Pancreas (tissue), 10 donors: ENCODE data around the gene MUC5AC. TPM values are rescaled to one million over a fixed set of nuclear protein-coding genes. Genes with fewer than 3 reads are reported as not detected.
A peak's percentile ranks its signal among the peaks of the same experiment; 100 is the strongest.

Source experiments
- ATAC-seq, 4 donors: fragments of 200-7000 bp; cut with Tn5 transposase; one replicate each; pipeline versions ENCODE4 v1.8.0 to v1.9.1; 2020; ENCODE audit warnings: mild to moderate bottlenecking in 4 of 4, moderate library complexity in 4 of 4
- DNase-seq, 6 donors: peaks; one replicate each; pipeline ENCODE4 v3.0.0-alpha.2; 2020
- FAIRE-seq: peaks from 2 replicates; lab custom pipeline; 2012; peaks lifted over from hg19 to GRCh38; lab: Jason Lieb, UNC
- H3K27ac ChIP-seq, 4 donors: fragments of 200-600 bp; sonication (generic); 1 replicate in 3 of 4; 2 replicates in 1 of 4; pipeline versions ENCODE4 v1.5.0 to v1.8.0; 2020
- H3K27me3 ChIP-seq, 4 donors: fragments of 200-600 bp; one replicate each; pipeline ENCODE4 v1.8.0; 2021
- H3K36me3 ChIP-seq, 3 donors: fragments of 200-600 bp; sonication (generic) in 1 of 3; one replicate each; pipeline versions ENCODE4 v1.5.0 to v1.8.0; 2020 to 2021
- H3K4me1 ChIP-seq, 3 donors: fragments of 200-600 bp; one replicate each; pipeline ENCODE4 v1.8.0; 2021
- H3K4me3 ChIP-seq, 4 donors: fragments of 200-600 bp; sonication (generic) in 2 of 4; one replicate each; pipeline versions ENCODE4 v1.5.0 to v1.8.0; 2020 to 2021
- H3K9me3 ChIP-seq, 4 donors: fragments of 200-600 bp; one replicate each; pipeline ENCODE4 v1.8.0; 2021
- CTCF ChIP-seq, 4 donors: fragments of 200-600 bp; sonication (generic) in 3 of 4; IDR thresholded peaks; one replicate each; pipeline versions ENCODE4 v1.5.0 to v1.8.0; 2021; ENCODE audit warnings: antibody characterized with exemption in 4 of 4
- WGBS, 2 donors: extraction: QIAGEN DNeasy Blood & Tissue Kit; methylation state at CpG; one replicate each; pipeline ENCODE4 v1.1.7; 2013; 5-methylcytosine and 5-hydroxymethylcytosine counted together
- intact Hi-C, 3 donors: fragments of 100-400 bp; cut with DNase I; formaldehyde crosslinking; loops; one replicate each; pipeline versions ENCODE4 v1.11.1 to v1.14.2; 2022
- polyA plus RNA-seq, 2 donors: library from polyadenylated mRNA; stranded (reverse); fragments of 200-250 nt; gene quantifications; one replicate each; pipeline ENCODE4 v1.2.3, GENCODE V29; 2013
- total RNA-seq, 6 donors: library from RNA; stranded (reverse); fragmentation: NEBNext Ultra II Directional in 4 of 6; extraction: Animal tissue kit (Norgen Biotek cat#: 25700) in 4 of 6; gene quantifications; one replicate each; pipeline versions ENCODE4 v1.2.1 to v1.2.4, GENCODE V29; 2021 to 2023
- donor health status: healthy with polysubstance abuse.
- donor health status: DM: no; HTN: no; CAD: no; lungs with moderate emphysema.
- donor health status: DM: no; HTN: no; CAD: no.
- donor health status: control.
- donor health status: control.
- donor health status: Bipolar disorder and iron deficiency.
- donor health status: DM: yes; HTN: yes; CAD: no.
- donor health status: DM: no; HTN: no; CAD: no.
- donor health status: DM: no; HTN: no; CAD: no.
- donor health status: DM: yes; HTN: yes; CAD: no.

MUC5AC gene
- total and polyA plus RNA-seq, 8 donors, result 0.02 to 4.2 (median 0.04) TPM; not detected in 5

- H3K27ac ChIP-seq, result no peak overlapping the region
- H3K9me3 ChIP-seq, result no peaks in the 10 kb centered on the region
- peak in 2 of 6 donors; percentile 0 to 21 for DNase-seq
- H3K4me3 ChIP-seq, result no peak overlapping the region
- intact Hi-C loops, result no loop called here
- no peaks in the 10 kb centered on the region for H3K27me3 ChIP-seq
- H3K36me3 ChIP-seq, result no peaks in the 10 kb centered on the region
- no peak for TF ChIP-seq CTCF (IDR thresholded peaks at IDR 0.05)
- no peaks in the 10 kb centered on the region for H3K4me1 ChIP-seq
- no peak for ATAC-seq
- no peak for FAIRE-seq
- WGBS, 2 donors, result 79 to 85% methylated on average over 12 of the region's 12 CpGs
Observed at GRCh38 chr11:1116104-1116503, 41.6 kb upstream of the MUC5AC start.

- peak in 2 of 6 donors; percentile 8 to 51 for DNase-seq
- intact Hi-C loops, result no loop called here
- 61 to 66% methylated on average over 23 of the region's 23 CpGs for WGBS, 2 donors
Observed at GRCh38 chr11:1116666-1117390, 40.9 kb upstream of the MUC5AC start.

GRCh38 chr11:1117992-1118391 lies 39.8 kb upstream of the MUC5AC start:
- Histone ChIP-seq H3K4me1 (no peaks in the 10 kb centered on the region), H3K36me3 (no peaks in the 10 kb centered on the region), H3K27ac (no peak overlapping the region), H3K4me3 (no peak overlapping the region), H3K9me3 (no peaks in the 10 kb centered on the region), H3K27me3 (no peaks in the 10 kb centered on the region)
- intact Hi-C loops, result no loop called here
- peak in 1 of 6 donors; percentile 43 for DNase-seq
- TF ChIP-seq CTCF (IDR thresholded peaks at IDR 0.05), result no peak
- no peak for FAIRE-seq
- ATAC-seq, result no peak
- 53 to 57% methylated on average over 6 of the region's 6 CpGs for WGBS, 2 donors

More at GRCh38 chr11:1116666-1117390, 40.9 kb upstream of the MUC5AC start:
- Histone ChIP-seq H3K27me3 (no peaks in the 10 kb centered on the region), H3K4me1 (no peaks in the 10 kb centered on the region), H3K36me3 (no peaks in the 10 kb centered on the region), H3K9me3 (no peaks in the 10 kb centered on the region), H3K27ac (no peak overlapping the region), H3K4me3 (no peak overlapping the region)
- TF ChIP-seq CTCF (IDR thresholded peaks at IDR 0.05), result no peak
- FAIRE-seq (no peak), ATAC-seq (no peak)

GRCh38 chr11:1118755-1119603 lies 38.8 kb upstream of the MUC5AC start:
- Histone ChIP-seq H3K27me3 (no peaks in the 10 kb centered on the region), H3K4me1 (no peaks in the 10 kb centered on the region), H3K9me3 (no peaks in the 10 kb centered on the region), H3K4me3 (no peak overlapping the region), H3K36me3 (no peaks in the 10 kb centered on the region), H3K27ac (no peak overlapping the region)
- FAIRE-seq (no peak), DNase-seq (peak in 1 of 6 donors; percentile 21), ATAC-seq (no peak)
- TF ChIP-seq CTCF (IDR thresholded peaks at IDR 0.05), result no peak
- intact Hi-C loops, result no loop called here
- WGBS, 2 donors, result 48 to 51% methylated on average over 22 of the region's 22 CpGs
